GM19023 (cell line): ENCODE results near the gene GEMIN5.
A peak's percentile ranks its signal among the peaks of the same experiment; 100 is the strongest.
"Not testable (repeated sequence)": the region's sequence is repeated elsewhere in the genome, so short reads cannot be mapped to it uniquely, and the experiment has no call there.

ENCODE experiments used
- ATAC-seq: cut with Tn5 transposase; IDR thresholded peaks from one replicate; pipeline ENCODE4 v1.9.1; 2021; ENCODE audit warnings: mild to moderate bottlenecking, moderate library complexity; ENCODE audit not compliant: unreplicated experiment

GEMIN5 gene

DNA sequence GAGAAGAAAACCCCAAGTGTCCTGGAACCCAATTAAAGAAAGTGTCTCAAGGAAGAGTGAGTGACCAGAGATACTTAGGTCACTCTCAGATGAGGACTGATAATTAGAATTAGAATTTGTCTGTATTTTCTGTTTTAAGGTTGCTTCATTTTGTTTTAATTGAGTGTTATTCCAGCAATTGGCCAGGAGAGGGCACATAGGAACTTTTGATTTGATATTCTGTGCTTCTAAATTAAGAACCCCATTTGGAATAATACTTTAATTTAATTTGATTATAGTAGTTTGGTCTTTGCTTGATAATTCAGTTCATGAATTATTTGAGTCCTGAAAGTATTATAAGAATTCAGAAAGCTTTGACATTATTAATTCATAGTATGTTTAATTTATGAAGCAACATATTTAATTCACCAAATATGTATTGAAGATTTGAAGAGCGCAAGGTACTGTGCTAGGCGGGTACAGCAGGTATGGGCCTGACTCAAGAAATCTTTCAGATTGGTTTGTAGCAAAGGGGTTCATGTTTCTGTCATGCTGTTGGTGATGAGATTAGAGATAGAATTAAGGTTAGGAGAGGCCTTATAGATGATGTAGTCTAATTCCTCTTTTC lies 7.8 kb upstream of the GEMIN5 start:
- no peak for ATAC-seq

DNA sequence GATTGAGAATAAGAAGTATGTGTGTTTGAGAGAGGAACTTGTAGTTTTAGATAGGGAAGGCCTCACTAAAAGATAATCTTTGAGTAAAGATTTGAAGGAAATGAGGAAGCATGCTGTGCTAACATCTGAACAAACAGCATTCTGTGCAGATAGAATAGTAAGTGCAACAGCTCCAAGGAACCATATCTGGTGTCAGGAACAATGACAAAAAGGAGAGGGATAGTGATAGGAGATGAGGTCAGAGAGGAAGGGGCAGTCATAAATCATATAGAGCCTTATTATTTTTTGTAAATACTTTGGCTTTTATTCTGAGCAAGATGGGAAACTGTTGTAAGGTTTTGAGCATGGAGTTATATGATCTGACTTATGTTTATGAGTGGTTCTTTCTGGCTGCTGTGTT lies 6.7 kb upstream of the GEMIN5 start:
- ATAC-seq: no peak

DNA sequence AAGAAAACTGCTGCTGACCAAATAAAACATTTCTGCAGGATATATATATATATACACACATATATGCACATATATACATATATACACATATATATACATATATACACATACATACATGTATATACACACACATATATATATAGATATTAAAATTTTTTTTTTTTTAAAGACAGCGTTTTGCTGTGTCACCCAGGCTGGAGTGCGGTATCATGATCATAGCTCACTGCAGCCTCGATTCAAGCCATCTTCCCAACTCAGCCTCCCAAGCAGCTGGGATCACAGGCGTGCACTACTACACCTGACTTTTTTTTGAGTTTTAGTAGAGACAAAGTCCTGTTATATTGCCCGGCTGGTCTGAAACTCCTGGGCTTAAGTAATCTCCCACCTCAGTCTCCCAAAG lies 5.5 kb upstream of the GEMIN5 start:
- no peak for ATAC-seq

DNA sequence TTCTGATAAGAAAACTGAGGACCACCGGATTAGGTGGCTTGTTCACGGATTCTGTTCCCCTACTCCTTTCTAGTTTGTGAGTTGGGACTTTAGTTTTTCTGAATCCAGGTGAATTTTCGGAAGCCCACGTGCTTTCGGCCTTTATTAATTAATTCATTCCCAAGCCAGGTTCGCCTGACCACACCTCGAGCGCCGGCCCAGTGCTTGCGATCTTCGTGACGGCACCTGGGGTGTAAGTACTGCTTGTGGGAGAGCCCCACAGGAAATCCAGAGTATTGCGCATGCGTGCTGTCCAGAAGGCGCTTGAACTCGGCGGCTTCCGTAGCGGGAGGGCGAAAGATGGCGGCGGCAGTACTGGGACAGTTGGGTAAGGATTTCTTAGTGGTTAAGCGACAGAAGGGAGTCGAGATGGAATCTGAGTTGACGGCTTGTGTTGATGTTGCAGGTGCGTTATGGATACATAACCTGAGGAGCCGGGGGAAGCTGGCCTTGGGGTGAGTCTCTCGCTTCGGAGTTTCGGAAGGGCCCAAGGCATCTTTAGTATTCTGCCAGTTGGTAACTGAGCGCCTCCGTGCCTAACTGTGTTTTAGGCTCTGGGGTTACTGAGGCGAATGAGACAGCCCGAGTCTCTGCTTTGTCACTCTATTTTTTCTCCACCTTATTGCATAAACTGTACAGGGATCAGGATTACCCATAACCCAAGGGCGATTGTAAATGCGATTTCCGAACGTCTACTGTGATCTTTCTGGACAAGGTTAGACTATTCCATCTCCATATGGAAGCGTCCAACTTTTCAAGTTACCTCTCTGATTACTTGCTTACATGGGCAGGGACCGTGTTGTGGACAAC lies 3.0 kb upstream of the GEMIN5 start, which contains the start of gene MRPL22:
MRPL22 (plus strand) TSS at position 302 of the 849 bp plus-strand sequence; CDS start at position 340, 38 bp downstream.
- peak; percentile 39 for ATAC-seq

DNA sequence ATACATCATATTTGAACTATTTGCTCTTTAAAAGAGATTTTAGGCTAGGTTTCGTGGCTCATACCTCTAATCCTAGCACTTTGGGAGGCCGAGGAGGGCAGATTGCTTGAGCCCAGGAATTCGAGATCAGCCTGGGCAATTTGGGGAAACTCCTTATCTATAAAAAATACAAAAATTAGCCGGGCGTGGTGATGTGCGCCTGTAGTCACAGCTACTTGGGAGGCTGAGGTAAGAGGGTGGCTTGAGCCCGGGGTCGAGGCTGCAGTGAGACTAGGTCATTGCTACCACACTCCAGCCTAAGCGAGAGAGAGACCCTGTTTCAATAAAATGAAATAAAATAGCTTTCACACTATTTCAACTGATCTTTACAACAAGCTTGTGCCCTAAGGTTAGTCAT lies 2.4 kb upstream of the GEMIN5 start:
- ATAC-seq: no peak

DNA sequence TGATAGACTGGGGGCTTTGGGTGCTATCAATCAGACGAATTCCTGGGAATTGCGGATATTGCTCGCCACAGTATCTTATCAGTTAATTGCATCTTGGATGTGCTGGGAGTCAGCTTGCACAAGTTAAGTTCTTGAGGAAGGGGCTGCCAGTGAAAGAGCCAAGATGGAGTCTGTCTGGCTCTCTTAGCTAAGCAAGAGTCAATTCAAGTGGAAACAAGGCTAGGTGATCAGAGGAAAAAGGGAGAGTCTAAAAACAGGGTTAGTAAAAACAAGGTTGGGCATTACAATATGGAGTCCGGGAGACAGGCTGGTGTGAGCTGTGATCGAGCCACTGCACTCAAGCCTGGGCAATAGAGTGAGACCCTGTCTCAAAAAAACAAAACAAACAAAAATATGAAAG lies 1.4 kb upstream of the GEMIN5 start:
- not testable (repeated sequence) for ATAC-seq

DNA sequence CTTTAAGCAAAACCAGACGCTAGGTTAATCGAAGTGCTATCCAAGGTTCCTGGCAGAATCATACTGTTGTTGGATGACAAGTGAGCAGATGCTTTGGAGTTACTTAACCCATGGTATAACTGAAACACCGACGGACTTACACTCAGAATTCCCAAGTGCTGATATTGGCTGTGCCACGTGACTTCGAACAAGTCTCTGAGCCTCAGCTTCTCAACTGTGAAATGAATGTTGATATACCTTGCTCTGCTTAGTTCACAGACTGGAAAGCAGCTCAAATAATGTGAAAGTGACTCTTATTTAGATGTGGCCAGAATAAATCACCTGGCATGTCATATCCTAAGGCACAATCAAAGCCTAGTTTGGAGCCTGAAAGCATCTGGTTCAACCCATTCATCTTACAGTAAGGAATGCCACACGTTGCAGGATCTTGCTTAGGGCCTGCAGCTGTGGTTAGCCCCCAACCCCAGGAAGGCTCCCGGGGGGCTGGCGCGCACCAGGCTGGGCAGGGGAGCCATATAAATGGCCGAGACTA lies 759 bp downstream of the GEMIN5 start:
- ATAC-seq: no peak

DNA sequence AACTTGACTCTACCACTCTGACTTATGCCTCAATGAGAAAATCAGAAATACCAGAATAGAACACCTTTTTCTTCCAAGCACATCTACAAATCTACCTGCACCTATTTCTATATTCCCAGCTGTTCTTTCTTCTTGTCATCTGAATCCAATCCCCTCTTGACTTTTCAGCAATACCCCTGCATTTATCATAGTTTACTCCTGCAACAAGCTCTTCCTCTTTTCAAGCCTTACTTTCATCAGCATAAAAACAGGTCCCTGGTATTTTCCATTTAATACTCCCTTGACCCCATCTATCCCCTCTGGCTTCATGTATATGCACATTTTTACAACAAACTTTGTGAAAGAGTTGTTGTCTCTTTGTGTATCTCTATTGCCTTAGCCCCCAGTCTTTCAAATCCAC lies 3.1 kb downstream of the GEMIN5 start:
- ATAC-seq: no peak

DNA sequence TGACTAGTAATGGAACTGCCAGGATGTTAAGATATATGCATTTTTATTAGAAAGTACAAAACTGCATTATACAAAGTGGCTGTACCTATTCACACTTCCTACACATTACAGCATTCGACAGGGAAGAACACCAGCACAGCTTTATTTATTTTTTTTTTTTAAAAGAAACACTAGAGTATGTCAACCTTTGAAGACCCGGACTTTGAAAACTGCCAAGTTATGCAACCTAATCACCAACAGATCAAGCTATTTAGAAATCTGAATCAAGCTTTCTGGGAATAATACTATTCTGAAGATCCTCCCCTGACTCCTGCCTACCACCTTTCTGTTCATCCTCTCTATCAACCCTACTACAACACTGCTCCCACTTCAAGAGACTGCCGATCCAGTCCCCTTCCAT lies 4.5 kb downstream of the GEMIN5 start:
- ATAC-seq: no peak

DNA sequence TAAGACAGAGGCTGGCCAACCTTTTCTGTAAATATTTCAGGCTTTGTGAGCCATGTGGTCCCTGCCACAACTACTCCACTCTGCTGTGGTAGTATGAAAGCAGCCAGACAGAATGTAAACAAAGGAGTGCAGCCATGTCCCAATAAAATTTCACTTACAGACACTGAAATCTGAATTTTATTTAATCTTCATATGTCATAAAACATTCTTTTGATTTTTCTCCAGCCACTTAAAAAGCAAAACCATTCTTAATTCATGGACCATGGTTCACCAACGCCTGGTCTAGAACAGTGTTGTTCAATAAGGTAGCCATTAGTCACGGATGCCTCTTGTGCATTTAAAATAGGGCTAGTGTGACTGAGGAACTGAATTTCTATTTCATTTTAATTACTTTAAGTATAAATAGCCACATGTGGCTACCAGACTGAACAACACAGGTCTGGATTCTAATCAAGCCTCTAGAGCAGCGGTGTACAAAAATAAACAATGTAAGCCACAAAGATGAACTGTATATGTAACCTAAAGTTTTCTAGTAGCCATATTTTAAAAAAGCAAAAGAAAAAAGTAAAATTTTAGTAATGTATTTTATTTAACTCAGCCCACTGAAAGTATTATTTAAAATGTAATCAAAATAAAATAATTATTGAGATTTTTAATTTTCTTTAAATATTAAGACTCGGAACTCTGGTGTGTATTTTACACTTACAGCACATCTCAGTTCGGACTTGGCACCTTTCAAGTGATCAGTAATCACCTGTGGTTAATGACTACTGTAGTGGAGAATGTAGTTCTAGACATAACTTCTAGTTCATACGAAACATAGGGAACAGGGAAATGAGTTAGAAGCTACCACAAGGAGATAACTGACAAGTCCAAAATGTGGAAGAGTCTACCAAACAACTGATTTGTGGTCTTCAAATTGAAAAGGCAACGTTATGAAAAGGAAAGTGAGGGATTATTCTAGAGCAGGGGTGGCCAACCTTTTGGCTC lies 14.3 kb downstream of the GEMIN5 start:
- ATAC-seq: no peak

DNA sequence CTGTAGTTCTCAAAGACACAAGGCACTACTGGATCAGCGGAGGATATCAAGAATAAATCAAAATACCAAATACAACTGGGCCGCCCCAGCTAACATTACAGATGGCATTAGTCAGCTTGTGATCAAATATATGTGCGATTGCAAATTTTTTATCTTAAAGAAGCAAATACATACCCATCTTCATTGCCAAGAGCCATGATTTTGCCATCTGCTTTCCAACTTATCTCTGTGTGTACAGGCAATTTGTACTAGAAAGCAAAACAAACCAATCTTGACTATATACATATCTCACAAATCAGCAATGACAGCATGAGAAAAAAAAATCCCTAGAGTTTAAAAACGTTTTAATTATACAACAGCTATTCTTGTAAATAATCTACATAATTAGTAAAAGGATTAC lies 20.3 kb downstream of the GEMIN5 start:
- ATAC-seq: no peak

DNA sequence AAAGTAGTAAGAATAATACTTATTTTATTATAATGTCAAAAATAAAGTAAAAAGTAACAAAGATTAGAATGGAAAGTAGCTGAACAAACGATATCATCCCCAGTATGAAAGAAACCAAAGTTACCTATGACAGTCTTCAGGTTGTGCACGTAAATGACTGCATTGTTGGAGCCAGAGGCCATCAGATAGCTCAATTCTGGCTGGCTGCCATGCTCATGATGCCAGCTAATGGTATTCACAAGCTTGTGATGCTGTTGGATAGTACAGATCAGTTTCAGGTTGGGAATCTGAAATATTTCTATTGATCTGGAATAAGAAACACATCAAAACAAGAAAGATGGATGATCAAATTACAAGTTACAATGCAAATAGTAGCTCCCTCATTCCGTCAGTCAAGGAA lies 21.1 kb downstream of the GEMIN5 start:
- no peak for ATAC-seq

DNA sequence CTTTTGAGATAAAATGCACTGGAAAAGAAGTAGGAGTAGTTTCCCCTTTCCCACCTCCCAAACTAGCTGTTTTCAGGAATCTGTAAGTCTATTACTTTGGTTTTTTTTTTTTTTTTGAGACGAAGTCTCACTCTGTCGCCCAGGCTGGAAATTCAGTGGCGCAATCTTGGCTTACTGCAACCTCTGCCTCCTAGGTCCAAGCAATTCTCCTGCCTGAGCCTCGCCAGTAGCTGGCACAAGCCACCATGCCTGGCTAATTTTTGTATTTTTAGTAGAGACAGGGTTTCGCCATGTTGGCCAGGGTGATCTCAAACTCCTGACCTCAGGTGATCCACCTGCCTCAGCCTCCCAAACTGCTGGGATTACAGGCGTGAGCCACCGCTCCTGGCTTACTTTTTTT lies 32.4 kb downstream of the GEMIN5 start:
- ATAC-seq: not testable (repeated sequence)

DNA sequence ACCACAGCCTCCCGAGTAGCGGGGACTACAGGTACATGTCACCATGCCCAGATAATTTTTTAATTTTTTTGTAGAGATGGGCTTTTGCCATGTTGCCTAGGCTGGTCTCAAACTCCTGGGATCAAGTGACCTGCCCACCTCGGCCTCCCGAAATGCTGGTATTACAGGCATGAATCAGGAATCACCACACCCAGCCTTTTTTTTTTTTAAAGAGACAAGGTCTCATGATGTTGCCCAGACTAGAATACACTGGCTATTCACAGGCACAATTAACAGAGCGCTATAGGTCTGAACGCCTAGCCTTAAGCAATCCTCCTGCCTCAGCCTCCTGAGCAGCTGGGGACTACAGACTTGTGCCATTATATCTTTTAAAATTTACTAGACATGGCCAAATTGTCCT lies 36.1 kb downstream of the GEMIN5 start:
- ATAC-seq: no peak

DNA sequence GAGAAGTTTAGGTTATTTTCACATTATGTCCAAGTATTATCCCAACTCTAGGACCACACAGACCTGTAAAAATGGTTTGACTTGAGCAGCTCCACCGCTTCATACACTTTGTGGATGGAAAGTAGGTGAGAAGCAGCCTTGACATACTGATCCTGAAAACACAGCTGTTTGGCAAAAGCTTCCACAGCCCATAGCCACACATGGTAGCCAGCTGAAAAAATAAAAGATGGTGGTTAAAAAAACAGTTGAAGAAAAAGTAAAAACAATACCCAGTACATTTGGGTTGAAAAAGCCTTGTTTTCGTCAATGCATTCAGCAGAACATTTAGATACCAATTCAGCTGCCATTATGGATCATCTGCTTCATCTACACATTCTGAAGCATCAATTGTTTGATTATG lies 36.7 kb downstream of the GEMIN5 start:
- ATAC-seq: no peak

DNA sequence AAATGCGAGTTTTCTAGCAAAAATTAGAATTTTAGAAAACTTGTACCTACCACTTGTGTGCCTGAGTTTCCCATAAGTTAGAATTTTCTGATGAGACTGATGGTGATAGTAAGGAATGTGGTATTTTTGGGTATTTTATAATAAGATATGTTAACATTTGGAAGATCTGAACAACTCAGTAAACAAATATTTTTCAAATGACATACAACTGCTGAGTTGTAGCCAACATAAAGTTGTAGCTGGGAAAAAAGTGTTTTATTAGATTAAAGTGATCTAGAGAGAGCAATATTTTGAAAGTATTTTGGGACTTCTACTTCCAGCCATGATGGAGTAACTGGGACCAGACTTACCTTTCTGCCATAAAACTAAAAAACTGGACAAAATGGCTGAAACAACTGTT lies 37.9 kb downstream of the GEMIN5 start:
- no peak for ATAC-seq

DNA sequence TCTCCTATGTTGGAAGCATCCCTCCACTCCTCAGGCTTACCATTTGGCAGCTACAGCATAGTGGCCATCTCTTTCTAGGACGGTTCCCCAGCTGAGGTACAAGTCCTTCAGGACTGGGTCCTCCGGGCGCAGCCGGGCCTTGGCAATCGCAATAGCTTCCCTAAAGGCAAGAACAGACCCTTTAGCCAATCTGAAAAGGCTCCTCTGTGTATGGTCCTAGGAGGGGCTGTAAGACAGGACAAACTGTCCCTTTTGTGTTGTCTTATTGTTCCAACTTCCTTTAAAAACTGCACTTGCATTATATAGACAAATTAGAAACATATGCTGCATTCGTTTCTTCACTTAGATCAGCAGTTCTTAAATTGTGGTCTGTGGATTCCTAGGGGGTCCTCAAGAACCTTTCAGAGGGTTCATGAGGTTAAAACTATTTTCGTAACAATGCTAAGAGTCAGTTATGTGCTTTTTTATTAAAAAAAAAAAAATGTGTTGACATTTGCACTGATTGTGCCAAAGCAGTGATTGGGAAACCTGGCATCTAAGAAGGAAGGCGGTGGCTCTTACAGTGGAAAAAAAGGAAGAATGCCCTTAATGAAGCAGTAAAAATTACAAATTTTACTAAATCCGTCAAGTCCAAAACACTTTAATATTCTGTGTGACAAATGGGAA lies 38.7 kb downstream of the GEMIN5 start:
- no peak for ATAC-seq

DNA sequence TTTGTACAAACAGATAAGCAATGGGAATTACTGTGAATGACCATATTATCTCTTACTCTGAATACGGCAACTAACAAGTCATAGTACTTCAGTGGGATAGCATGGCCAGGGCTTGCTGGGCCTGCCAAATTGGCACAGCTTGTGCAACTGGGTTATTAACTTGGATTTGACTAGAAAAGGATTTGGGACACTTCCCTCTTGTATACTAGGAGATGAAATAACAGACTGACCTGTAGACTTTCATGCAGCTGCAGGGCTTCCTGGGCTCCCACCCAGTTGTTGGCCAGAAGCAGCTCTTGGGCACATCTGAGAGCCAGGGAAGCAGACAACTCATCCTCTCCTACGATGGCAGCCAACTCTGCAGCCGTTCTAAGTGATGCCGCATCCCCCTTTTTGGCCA lies 39.8 kb downstream of the GEMIN5 start:
- ATAC-seq: no peak

DNA sequence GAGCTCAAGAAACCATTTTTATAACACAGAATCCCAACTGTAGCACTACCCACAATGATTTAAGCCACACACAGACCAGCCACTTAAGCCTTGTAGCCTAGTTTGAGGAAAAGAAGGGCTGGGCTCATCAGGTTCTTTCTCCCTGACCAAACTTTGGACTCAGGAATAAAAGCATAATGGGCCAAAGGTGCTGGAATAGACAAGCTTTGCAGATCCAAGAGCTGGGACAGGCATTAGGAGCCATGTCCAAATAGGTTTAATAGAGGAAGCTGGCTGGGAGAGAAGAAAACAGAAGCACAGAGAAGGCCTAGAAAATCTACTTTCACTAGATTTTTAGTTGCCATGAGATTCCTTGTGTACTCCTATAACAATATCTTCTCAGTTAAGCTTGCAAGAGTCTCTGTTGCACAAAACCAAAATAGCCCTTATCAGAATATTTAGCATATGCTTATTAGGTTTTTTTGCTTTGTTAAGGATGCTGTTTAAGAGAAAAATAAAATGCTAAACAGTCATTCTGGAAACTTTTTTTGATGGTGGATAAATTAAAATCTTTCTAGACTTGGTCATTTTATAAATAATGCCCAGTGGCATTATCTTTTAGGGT lies 41.3 kb downstream of the GEMIN5 start:
- ATAC-seq: no peak
